Activated CD8-positive, alpha-beta memory T cell treated with anti-CD3 and anti-CD28 coated beads, Interleukin-2, amount 50 U/mL, for 4 hours (primary cell): Measurements from ENCODE around the gene GRM1.
"Not testable (repeated sequence)": the region's sequence is repeated elsewhere in the genome, so short reads cannot be mapped to it uniquely, and the experiment has no call there.

Experiments used
- DNase-seq: peaks from one replicate; pipeline ENCODE4 v3.0.0-alpha.2; 2020

The GRM1 gene

DNA sequence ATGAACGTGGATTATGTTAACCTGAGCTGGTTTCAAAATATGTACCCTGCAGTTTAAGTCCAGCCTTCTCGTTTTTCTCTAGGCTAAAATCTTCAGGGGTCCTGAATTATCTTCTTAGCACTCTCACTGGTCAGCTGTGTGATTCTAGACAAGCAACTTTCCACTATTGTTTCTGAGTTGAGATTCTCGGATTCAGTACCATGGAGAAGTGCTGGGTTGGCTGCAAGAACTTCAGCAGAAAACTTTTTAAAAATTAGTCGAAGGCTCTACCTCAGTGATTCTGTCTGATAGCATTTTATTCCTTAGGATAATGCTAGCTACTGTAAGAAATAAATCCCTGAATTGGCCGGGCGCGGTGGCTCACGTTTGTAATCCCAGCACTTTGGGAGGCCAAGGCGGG lies 173.7 kb downstream of the GRM1 start:
- DNase-seq, result no peak

DNA sequence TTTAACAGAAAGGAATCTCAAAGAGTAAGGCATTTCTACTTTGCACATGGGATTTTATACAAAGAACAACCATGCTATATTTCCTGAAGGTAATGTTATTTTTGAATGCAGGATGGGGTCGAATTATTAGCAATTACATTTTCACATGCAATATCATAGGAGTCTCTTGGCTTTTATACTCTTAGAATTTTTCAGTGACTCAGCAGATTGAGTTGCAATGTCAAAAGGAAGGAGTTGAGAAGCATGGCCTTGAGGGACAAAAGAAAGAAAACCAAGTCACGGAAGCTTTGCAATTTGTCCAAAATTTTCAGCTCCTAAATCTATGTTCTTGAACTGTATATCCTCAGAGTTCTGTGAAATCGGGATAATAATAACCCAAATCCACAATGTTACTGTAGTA lies 181.1 kb downstream of the GRM1 start:
- DNase-seq, result no peak

DNA sequence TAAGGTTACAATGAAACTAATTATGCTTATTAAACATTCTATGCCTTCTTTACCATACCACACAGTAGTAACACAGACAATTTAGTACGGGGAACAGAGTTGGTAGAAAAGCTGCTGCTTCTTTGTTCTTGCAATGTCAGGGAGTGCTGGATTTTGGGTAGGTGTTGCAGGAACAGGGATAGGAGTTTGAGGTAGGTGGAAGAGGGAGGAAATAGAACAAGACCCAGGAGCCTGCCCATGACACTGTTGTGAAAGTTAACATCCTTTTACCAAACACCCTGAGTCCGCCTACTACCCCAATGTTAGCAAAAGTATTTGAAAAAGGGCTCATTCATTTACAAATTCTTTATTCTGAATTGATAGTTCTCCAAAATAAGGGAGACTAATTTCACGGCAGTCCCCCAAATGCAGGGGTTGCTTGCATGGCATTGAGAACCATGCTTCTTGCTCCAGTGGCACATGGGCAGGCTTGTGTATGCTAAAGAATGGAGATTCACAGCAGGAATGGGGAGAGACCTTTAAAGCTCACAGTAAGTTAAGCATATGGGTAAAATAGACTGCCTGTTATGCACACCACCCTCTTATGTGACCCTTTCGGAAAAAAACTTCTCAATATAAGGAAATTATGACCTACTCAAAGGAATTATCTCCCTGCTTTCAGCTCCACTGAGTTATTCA lies 181.7 kb downstream of the GRM1 start:
- no peak for DNase-seq

DNA sequence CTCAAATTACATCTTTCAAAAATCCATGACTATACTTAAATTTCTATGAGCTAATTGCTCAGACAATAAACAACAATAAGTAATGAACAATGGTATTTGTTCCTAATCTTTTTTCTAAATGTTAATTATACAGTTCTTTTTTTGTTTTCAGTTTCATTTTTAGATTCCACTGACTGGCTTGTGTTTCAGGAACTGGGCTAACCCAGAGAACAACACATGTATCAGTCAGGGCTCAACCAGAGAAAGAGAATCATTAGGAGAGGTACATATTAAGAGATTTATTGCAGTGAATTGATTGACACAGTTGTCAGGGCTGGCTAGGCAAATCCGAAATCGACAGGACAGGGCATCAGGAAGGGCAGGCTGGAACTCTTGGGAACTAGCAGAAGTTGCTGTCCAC lies 182.8 kb downstream of the GRM1 start:
- no peak for DNase-seq

DNA sequence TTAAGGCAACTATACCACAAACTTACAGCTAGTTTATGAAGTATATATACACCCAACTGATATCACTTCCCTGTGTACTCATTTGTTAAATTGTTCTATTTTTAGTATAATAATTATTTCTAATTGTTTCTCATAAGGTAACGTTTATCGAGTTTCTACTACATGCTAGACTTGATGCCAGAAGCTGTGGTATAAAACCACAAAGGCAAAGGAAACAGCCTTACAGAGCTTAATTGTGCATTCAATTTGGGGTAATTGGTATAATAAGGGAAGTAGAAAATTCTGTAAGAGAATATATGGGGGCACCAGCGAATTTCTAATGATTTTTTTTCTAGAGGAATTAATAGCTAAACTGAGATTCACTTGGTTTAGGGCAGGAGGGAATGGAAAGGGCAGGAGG lies 183.9 kb downstream of the GRM1 start:
- DNase-seq, result no peak

DNA sequence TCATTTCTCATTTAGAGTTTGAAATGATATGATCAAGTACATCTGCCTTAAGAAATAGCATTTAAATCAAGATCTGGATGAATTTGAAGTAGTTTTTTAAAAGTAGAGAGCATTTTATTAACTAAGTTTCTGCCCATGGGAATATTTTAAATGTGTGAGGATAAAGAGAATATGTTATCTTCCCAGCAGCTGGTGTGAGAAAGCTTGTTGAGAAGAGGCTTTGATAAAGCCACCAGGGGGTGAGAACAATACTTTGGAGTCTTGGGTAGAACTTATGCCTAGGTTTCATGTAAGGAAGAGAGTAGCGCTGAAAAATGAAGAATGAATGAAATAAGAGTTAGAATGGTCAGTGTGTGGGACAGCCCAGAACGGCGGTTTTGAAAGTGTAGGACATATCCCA lies 190.2 kb downstream of the GRM1 start:
- no peak for DNase-seq

DNA sequence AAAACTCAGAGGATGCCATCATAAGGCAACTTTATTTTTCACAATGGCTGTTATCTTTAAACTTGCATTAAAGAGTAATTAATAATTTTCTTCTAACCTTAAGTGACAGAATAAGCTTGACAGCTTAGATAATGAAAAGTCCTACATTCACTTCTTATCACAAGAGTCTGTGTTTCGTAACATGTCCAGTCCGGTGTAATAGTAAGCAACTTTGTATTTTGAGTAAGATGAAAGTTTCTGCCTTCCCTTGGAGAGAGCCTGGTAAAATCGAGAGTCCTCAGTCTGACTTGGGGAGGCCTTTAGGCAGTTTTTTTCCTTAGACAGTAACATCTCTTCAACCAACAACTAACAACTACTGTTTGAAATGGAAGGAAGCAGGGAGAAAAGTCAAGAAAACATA lies 195.6 kb downstream of the GRM1 start:
- DNase-seq, result no peak

DNA sequence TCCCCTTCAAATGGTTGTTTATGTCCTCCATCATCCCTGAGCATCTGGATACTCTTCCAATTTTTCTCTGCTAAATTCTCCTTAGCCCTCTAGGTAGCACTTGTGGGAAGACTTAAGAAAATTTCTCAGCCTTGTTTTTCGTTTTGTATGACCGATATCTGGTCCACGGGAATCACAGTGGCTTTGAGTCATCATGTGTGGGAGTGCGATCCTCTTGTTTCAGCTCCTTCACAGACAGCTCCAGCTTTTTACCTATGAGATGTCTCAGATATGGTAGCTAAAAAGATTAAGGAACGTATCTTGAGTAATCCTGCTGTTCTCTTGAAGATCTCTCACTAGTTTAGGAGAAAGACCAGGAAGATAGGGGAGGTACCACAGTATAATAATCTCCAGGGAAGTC lies 196.1 kb downstream of the GRM1 start:
- no peak for DNase-seq

DNA sequence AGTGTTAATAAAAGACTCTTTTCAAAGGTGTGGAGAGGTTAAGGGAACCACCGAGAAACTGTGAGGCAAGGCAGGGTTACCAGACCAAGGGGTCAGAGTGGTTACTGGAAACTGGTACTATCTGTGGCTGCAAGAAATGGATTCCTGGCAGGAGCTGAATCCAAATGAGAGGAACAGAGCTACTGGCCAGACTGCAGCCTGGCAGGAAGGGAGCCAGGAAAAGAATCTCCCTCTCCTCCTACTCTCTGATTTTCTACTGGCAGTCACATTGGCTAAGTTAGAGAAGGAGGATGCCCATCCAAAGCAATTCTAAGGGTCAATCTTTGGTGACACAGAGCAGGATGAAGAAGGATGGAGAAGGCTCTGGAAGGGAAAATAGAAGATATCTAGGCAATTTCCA lies 211.5 kb downstream of the GRM1 start:
- no peak for DNase-seq

DNA sequence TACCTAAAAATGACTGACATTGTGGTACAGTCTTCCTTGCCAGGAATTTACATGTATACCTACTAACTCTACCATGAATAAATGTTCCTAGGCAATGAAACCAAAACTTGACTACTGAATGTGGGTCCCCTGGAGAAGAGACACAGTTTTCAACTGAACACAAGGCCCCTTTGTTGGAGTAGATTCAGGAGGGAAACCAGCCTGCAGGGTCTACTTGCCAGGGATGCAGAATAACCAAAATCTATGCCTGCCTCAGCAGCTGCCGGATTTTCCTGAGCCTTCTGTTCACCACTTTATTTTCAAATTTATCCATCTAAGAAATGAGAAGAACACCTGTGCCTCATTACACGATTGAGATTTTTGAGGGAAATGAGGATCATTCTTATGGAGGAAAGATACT lies 211.9 kb downstream of the GRM1 start:
- DNase-seq, result no peak

DNA sequence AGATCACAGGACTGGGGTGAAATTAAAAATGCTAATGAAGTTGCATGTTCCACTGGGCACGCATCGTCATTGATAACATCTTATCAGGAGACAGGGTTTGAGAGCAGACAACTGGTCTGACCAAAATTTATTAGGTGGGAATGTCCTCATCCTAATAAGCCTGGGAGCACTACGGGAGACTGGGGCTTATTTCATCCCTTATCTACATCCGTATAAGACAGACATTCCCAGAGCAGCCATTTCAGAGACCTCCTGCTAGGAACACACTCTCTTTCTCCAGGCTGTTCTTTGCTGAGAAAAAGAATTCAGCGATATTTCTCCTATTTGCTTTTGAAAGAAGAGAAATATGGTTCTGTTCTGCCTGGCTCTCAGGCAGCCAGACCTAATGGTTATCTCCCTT lies 214.8 kb downstream of the GRM1 start:
- not testable (repeated sequence) for DNase-seq

DNA sequence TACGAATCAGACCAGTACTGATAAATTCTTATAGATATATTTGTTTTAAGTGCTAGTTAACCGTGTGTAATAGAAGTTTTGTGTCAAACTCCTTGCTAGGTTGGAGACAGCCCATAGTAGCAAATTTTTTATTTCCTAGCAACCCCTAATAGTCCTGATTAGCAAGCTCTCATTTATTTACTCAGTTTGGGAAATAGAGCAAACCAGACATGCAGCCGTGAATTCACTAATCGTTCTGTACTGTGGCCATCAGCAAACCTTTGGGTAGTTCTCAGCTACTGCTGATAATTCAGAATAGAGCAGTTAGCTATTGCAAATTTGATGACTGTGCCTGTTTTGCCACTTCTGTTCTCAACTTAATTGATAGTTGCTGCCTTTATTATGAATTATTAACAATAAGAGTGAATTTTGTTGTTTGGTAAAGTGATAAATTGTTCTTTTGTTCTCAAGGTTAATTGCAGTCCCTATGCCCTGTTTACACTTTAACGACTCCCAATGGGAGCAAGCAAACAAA lies 215.8 kb downstream of the GRM1 start:
- no peak for DNase-seq

DNA sequence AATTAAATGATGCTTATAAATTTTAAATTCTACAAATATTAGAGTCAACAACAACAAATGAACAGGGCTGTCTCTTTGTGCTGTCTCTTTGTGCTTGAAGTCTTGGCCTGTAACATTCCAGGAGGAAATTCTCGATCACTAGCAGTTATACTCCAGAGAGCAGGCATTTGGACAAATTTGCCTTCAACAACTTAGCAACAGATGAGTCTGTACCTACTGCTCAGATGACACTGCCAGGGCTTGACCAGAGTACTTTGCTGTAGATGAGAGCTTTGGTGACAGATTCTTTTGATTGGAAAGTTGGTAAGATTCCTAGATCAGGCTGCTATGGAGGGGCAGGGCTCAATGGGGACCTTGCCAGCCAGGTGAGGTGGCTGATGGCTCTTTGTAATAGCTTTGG lies 217.2 kb downstream of the GRM1 start:
- no peak for DNase-seq

DNA sequence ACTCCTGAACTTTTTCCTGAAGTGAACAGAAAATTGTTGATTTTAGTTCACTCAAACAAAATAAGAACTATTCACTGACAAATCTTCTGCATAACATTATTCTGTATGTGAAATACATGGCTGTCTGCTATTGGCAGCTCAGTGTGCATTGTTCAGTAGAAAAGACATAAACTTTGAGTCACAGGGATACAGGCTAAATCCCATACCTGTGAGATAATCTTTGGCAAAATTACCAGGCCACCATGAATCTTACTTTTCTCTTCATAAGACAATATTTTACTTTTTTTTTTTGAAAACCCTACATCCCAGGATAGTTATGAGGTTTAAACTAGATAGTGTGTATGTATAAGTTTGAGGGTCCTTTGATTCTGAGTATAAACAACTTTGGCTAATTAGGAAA lies 224.8 kb downstream of the GRM1 start:
- no peak for DNase-seq

DNA sequence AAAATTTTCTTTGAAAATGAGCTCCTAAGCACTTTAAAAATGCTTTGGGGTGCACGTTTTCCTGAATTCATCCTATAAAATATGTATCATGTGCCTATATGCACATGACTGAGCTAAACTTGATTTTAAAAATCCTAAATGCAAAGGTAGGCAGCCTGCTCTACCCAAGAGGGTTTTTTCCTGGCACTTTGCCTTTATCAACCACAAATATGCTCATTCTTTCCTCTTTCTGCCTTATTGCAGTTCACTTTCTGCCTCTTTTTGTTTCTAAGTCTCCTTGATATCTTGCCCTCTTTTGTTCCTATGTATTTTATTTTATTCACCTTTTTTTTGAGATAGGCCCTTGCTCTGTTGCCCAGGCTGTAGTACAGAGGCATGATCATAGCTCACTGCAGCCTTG lies 229.3 kb downstream of the GRM1 start:
- DNase-seq, result no peak

DNA sequence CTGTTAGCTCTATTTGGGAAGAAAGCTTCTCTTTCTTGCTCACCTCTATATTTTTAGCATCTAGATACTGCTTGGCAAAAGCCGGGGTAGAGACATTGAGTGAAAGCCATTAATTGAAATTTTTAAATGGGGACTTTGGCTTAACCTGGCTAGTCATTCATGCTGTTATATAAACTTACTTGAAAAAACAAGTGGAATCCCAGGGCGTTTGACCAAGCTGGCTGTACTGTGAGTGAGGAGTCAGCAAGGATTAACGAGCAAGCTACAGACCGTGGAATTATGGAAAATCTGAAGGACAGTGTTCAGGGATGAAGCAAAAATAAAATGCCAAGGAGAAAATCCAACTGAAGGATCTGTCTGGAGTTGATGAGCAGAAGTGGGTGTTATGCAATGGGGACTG lies 232.0 kb downstream of the GRM1 start:
- DNase-seq, result no peak

DNA sequence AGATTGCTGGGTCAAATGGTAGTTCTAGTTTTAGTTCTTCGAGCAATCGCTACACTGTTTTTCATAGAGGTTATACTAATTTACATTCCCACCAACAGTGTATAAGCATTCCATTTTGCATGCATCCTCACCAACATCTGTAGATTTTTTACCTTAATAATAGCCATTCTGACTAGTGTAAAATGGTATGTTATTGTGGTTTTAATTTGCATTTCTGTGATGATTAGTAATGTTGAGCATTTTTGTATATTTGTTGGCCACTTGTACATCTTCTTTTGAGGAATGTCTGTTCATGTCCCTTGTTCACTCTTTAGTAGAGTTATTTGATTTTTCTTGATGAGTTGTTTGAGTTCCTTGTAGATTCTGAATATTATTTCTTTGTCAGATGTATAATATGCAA lies 236.2 kb downstream of the GRM1 start:
- DNase-seq, result no peak

DNA sequence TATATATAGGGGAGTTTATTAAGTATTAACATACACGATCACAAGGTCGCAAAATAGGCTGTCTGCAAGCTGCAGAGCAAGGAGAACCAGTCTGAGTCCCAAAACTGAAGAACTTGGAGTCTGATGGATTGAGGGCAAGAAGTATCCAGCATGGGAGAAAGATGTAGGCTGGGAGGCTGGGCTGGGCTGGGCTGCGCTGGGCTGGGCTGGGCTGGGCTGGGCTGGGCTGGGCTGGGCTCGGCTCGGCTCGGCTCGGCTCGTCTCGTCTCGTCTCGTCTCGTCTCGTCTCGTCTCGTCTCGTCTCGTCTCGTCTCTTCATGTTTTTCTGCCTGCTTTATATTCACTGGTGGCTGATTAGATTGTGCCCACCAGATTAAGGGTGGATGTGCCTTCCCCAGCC lies 238.6 kb downstream of the GRM1 start:
- DNase-seq, result no peak

DNA sequence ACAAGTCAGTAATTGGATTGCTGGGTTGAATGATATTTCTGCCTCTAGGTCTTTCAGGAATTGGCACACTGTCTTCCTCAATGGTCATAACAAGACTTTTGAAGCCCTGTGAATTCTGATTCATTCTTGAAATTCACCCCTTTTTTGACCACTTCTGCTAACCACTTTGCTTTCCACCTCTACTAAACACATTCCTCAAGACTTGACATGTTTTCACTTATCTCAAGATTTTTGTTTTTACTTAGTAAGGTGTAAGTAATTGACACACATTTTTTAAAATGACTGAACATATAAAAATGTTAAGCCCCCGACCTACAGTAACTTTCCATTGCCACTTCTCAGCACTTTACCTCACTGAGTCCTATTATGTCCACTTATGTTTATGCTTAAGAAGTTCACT lies 239.1 kb downstream of the GRM1 start:
- no peak for DNase-seq

DNA sequence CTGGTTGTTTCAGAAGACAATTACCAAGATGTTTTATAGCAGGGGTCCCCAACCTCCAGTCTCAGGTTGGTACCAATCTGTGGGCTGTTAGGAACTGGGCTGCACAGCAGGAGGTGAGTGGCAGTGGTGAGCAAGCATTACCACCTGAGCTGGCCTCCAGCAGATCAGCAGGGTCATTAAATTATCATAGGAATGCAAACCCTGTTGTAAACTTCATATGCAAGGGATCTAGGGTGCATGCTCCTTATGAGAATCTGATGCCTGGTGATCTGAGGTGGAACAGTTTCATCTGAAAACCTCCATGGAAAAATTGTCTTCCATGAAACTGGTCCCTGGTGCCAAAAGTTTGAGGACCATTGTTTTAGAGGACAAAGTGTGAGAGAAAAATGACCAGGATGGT lies 240.6 kb downstream of the GRM1 start:
- no peak for DNase-seq

DNA sequence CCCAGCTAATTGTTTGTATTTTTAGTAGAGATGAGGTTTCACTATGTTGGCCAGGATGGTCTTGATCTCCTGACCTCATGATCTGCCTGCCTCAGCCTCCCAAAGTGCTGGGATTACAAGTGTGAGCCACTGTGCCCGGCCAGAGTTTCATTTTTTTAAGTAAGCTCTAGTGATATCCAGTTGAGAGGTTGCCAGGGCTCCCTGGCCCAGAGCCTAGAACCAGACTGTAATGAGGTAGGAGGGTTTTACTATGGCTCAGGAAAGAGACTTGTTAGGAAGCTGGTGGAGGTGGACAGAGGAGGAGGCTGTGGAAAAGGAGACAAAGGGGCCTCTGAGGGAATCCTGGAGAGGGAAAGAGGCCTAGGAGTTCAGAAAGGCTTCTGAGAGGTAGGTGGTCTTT lies 242.3 kb downstream of the GRM1 start:
- not testable (repeated sequence) for DNase-seq

DNA sequence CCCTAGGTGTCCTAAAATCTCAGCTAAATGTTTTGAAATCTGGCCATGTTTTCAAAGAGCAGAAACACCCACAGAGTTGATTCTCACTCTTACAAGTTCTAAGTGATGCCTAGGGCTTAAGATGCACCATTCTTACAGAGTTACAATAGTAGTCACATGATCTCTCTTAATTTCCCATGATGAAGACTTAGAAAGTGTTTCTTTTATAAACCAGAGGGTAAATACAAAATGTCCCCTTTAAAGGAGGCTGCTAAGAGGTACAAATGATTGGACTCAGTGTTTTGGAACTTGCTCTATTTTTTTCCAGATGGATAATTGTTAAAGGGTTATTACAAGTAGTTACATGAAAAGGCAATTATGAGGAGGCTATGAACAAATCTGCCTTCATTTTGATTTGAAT lies 244.6 kb downstream of the GRM1 start:
- DNase-seq, result no peak

DNA sequence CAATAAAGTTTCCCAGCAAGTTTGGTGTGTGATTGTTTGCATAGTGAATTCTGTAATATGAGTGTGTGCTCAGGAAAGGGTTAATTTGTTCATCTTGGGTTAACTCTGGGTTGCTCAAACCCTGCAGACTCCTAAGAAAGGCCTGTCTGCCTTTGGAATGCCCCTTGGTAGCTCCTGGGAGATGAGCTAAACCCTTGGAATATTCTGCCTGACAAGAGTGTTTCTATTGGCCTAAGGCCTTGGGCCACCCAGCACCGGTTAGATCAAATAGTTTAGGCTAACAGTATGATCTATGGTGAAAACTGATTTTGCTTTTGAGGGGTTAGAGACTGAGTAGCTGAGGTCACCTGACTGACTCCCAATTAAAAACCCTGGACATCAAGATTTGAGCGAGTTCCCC lies 248.3 kb downstream of the GRM1 start:
- no peak for DNase-seq

DNA sequence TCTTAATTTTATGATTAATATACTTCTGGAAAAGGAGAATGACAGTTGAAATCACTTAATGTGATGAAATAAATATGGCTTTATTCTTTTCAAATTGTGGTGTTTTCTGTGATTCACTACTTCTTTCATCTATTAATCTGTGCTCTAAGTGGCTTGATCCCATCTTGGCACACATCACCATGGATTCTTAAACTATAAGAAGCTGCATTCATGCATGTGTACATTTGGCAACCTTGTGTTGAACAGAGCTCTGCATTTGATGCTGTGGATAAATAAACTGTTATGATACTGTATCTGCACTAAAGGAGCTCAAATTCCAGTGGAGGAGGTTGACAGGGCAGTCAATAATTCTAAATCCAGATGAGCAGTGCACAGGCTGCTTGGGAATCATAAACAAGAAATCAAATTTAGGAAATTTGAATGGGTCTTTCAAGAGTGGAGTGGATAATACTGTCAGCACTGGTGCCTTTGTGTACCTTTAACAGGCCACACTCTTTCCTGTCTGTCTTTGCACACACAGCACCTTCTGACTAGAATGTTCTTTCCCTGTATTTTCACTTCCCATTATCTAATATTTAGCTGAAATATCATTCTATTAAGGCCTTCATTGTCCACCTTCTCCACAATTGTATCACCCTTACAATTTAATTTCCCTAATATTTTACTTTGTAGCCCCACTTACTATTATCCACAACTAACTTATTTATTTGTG lies 252.9 kb downstream of the GRM1 start:
- DNase-seq, result no peak

DNA sequence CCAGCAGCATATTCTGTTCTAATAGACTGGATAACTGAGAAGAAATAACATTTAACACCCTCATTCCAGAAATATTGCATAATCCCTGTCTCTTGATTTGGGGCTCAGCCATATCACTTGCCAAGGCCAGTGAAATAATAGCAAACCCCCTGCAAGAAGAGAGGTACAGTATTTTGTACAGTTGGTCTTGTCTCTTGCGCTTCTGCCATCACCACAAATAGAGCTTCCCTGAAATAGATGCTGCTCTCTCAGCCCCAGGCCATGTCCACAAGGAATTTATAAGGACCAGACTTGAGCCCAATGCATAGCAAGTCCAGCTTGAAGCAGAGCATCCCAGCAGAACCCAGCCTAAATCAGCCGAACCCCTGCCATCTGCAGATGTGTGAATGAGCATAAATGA lies 254.0 kb downstream of the GRM1 start:
- DNase-seq, result no peak
